CD4-positive, alpha-beta T cell treated with Interleukin-15 for 4 hours (primary cell): ENCODE results near the gene PLXNB1.
A peak's percentile ranks its signal among the peaks of the same experiment; 100 is the strongest.
"Not testable (repeated sequence)": the region's sequence is repeated elsewhere in the genome, so short reads cannot be mapped to it uniquely, and the experiment has no call there.

ENCODE experiments used
- DNase-seq: peaks from one replicate; pipeline ENCODE4 v3.0.0-alpha.2; 2020; ENCODE audit warnings: low spot score

PLXNB1 gene

GRCh38 chr3:48429960-48430707, at the start of gene PLXNB1:
TSS of gene PLXNB1 (minus strand) at chr3:48430086. CDS start at chr3:48424611, 5,475 bp downstream.
- DNase-seq = no peak

GRCh38 chr3:48478626-48479555, 49.0 kb upstream of the PLXNB1 start:
- DNase-seq = peak; percentile 63

- no peak for DNase-seq
These were observed 48.2 kb upstream of the PLXNB1 start for GRCh38 chr3:48477959-48478520.

- DNase-seq = no peak
These were observed 46.7 kb upstream of the PLXNB1 start for GRCh38 chr3:48476426-48477053.

GRCh38 chr3:48475188-48475587, 45.3 kb upstream of the PLXNB1 start:
- no peak for DNase-seq

- DNase-seq = no peak
These were observed 44.7 kb upstream of the PLXNB1 start for GRCh38 chr3:48474619-48475018.

GRCh38 chr3:48474031-48474430, 44.1 kb upstream of the PLXNB1 start:
- DNase-seq = not testable (repeated sequence)

- no peak for DNase-seq
These were observed 43.7 kb upstream of the PLXNB1 start for GRCh38 chr3:48473617-48473952.

GRCh38 chr3:48472923-48473616, 43.2 kb upstream of the PLXNB1 start:
- peak; percentile 94 for DNase-seq

GRCh38 chr3:48472673-48472922, 42.7 kb upstream of the PLXNB1 start:
- DNase-seq = no peak

- no peak for DNase-seq
These were observed 40.4 kb upstream of the PLXNB1 start for GRCh38 chr3:48470286-48470685.

- no peak for DNase-seq
These were observed 39.4 kb upstream of the PLXNB1 start for GRCh38 chr3:48469046-48469915.

GRCh38 chr3:48468329-48468731, 38.4 kb upstream of the PLXNB1 start:
- DNase-seq = no peak

- no peak for DNase-seq
These were observed 37.8 kb upstream of the PLXNB1 start for GRCh38 chr3:48467473-48468267.

GRCh38 chr3:48467110-48467454, 37.2 kb upstream of the PLXNB1 start:
- DNase-seq = no peak

- DNase-seq = no peak
These were observed 36.7 kb upstream of the PLXNB1 start for GRCh38 chr3:48466386-48467109.

GRCh38 chr3:48465531-48466378, 35.9 kb upstream of the PLXNB1 start:
- DNase-seq = peak; percentile 78

- DNase-seq = no peak
These were observed 35.3 kb upstream of the PLXNB1 start for GRCh38 chr3:48465237-48465530.

GRCh38 chr3:48464713-48465221, 34.9 kb upstream of the PLXNB1 start:
- no peak for DNase-seq
